Measurements from ENCODE around the gene KCTD1.

The KCTD1 gene

GRCh38 chr18:26459884-26460283, 88.5 kb downstream of the KCTD1 start:
- TF ChIP-seq CTCF (IDR thresholded peaks at IDR 0.05; ENCODE audit: insufficient read depth, low read depth, low read length, missing control alignments), result no peak
- DNase-seq (ENCODE audit: low read depth), result no peak
- H3K4me3 ChIP-seq (ENCODE audit: low read length), result no peak overlapping the region

GRCh38 chr18:26459340-26459739, 89.0 kb downstream of the KCTD1 start:
- no peak for DNase-seq (ENCODE audit: low read depth)
- no peak overlapping the region for H3K4me3 ChIP-seq (ENCODE audit: low read length)
- no peak for TF ChIP-seq CTCF (IDR thresholded peaks at IDR 0.05; ENCODE audit: insufficient read depth, low read depth, low read length, missing control alignments)

GRCh38 chr18:26458526-26459232, 89.7 kb downstream of the KCTD1 start:
- TF ChIP-seq CTCF (IDR thresholded peaks at IDR 0.05; ENCODE audit: insufficient read depth, low read depth, low read length, missing control alignments), result no peak
- DNase-seq (ENCODE audit: low read depth), result peak; percentile 73
- H3K4me3 ChIP-seq (ENCODE audit: low read length), result no peak overlapping the region

GRCh38 chr18:26457611-26458353, 90.6 kb downstream of the KCTD1 start:
- TF ChIP-seq CTCF (IDR thresholded peaks at IDR 0.05; ENCODE audit: insufficient read depth, low read depth, low read length, missing control alignments), result no peak
- no peak overlapping the region for H3K4me3 ChIP-seq (ENCODE audit: low read length)
- no peak for DNase-seq (ENCODE audit: low read depth)

- TF ChIP-seq CTCF (IDR thresholded peaks at IDR 0.05; ENCODE audit: insufficient read depth, low read depth, low read length, missing control alignments), result no peak
These were observed 91.2 kb downstream of the KCTD1 start for GRCh38 chr18:26457195-26457594.

GRCh38 chr18:26456070-26456491, 92.3 kb downstream of the KCTD1 start:
- H3K4me3 ChIP-seq (ENCODE audit: low read length), result no peak overlapping the region
- TF ChIP-seq CTCF (IDR thresholded peaks at IDR 0.05; ENCODE audit: insufficient read depth, low read depth, low read length, missing control alignments), result no peak
- peak; percentile 42 for DNase-seq (ENCODE audit: low read depth)

More at GRCh38 chr18:26457195-26457594, 91.2 kb downstream of the KCTD1 start:
- no peak overlapping the region for H3K4me3 ChIP-seq (ENCODE audit: low read length)
- DNase-seq (ENCODE audit: low read depth), result no peak
